ENCODE measurements around the gene CPNE5.

DNA sequence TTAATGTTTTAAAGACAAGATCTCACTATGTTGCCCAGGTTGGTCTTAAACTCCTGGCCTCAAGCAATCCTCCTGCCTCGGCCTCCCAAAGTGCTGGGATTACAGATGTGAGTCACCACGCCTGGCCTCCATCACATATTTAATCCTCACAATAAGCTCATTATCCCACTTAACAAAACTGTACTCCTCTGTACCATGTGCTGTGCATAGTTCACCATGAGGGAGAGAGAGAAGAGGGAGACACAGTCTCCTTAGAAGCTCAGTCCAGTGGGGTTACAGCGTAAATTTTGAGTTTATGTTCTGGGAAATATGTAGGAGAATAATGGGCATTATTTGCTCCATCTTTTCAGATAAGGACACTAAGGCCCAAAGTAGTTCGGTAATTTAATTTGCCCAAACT lies 7.9 kb upstream of the CPNE5 start:
- TF ChIP-seq BHLHE40 (IDR thresholded peaks at IDR 0.05; ENCODE audit: borderline replicate concordance) (no peak), FOXA1 (IDR thresholded peaks at IDR 0.05) (no peak), HDGF (IDR thresholded peaks at IDR 0.05; ENCODE audit: borderline replicate concordance) (no peak), ARNT (IDR thresholded peaks at IDR 0.05) (no peak), CTBP1 (IDR thresholded peaks at IDR 0.05; ENCODE audit: borderline replicate concordance) (no peak), ELF4 (IDR thresholded peaks at IDR 0.05) (no peak), FOXM1 (IDR thresholded peaks at IDR 0.05; ENCODE audit: borderline replicate concordance) (no peak), SP1 (IDR thresholded peaks at IDR 0.05) (no peak), ZNF384 (IDR thresholded peaks at IDR 0.05) (no peak), NFRKB (IDR thresholded peaks at IDR 0.05) (no peak), FOXK2 (IDR thresholded peaks at IDR 0.05) (no peak), LEF1 (IDR thresholded peaks at IDR 0.05; ENCODE audit: borderline replicate concordance) (no peak)
- TF ChIP-seq, protein P1, sequence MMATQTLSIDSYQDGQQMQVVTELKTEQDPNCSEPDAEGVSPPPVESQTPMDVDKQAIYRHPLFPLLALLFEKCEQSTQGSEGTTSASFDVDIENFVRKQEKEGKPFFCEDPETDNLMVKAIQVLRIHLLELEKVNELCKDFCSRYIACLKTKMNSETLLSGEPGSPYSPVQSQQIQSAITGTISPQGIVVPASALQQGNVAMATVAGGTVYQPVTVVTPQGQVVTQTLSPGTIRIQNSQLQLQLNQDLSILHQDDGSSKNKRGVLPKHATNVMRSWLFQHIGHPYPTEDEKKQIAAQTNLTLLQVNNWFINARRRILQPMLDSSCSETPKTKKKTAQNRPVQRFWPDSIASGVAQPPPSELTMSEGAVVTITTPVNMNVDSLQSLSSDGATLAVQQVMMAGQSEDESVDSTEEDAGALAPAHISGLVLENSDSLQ (IDR thresholded peaks at IDR 0.05): no peak
